NCI-H1694 treated with DMSO at 0.1 percent for 48 hours (cell line): ENCODE results near the gene NPHP3.
"Not testable (repeated sequence)": the region's sequence is repeated elsewhere in the genome, so short reads cannot be mapped to it uniquely, and the experiment has no call there.

Experiments
- DNase-seq: peaks from one replicate; lab custom pipeline; 2025; lab: John Stamatoyannopoulos, UW

NPHP3 gene, protein sequence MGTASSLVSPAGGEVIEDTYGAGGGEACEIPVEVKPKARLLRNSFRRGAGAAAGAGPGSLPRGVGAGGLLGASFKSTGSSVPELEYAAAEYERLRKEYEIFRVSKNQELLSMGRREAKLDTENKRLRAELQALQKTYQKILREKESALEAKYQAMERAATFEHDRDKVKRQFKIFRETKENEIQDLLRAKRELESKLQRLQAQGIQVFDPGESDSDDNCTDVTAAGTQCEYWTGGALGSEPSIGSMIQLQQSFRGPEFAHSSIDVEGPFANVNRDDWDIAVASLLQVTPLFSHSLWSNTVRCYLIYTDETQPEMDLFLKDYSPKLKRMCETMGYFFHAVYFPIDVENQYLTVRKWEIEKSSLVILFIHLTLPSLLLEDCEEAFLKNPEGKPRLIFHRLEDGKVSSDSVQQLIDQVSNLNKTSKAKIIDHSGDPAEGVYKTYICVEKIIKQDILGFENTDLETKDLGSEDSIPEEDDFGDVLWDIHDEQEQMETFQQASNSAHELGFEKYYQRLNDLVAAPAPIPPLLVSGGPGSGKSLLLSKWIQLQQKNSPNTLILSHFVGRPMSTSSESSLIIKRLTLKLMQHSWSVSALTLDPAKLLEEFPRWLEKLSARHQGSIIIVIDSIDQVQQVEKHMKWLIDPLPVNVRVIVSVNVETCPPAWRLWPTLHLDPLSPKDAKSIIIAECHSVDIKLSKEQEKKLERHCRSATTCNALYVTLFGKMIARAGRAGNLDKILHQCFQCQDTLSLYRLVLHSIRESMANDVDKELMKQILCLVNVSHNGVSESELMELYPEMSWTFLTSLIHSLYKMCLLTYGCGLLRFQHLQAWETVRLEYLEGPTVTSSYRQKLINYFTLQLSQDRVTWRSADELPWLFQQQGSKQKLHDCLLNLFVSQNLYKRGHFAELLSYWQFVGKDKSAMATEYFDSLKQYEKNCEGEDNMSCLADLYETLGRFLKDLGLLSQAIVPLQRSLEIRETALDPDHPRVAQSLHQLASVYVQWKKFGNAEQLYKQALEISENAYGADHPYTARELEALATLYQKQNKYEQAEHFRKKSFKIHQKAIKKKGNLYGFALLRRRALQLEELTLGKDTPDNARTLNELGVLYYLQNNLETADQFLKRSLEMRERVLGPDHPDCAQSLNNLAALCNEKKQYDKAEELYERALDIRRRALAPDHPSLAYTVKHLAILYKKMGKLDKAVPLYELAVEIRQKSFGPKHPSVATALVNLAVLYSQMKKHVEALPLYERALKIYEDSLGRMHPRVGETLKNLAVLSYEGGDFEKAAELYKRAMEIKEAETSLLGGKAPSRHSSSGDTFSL (N-terminal part only)

DNA sequence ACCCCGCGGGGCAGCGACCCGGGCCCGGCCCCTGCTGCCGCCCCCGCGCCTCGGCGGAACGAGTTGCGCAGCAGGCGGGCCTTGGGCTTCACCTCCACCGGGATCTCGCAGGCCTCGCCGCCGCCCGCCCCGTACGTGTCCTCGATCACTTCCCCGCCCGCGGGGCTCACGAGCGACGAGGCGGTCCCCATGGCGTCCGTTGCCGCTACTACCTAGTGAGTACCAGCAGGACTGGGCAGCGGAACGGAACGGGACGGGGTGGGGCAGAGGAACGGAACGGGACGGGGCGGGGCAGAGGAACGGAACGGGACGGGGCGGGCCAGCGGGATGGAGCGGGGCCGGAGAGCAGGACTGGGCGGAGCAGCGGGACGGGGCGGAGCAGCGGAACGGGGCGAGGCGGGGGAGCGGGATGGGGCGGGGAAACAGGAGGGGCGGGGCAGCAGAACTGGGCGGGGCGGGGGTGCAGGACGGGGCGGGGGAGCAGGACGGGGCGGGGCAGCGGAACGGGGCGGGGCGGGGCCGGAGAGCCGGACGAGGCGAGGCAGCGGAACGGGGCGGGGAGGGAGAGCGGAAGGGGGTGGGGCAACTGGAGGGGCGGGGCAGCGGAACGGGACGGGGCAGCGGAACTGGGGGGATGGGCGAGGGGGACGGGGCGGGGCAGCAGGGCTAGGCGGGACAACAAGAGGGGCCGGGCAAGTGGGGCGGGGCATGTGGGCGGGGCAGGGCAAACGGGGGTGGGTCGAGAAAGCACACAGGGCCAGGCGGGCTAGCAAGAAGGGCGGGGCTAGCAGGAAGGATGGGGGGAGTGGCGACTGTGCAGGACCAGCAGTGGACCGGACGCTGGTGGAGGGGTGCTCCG, at the start of gene NPHP3:
Gene NPHP3 (minus strand): TSS at position 245 of the 859 bp plus-strand sequence. CDS start 54 bp downstream, at position 191.
- peak; percentile 76 for DNase-seq

DNA sequence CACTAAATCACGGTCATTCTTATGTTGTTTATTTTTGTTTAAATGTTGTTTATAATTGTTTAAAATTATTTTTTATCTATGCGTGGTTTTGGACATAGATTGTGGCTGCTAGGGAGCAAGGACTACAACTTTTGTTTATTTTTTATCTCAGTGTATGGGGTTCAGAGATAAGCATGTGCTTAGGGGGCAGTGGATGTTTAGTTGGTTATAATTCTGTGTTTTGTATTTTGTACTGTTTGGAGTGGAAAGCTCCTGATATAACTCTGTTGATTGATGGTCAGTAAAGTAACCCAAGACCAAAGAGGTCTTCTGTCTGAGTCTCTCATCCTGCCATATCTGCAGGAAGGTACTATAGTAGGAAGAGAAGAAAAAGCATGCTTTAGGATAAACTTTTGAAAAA, 36.5 kb upstream of the NPHP3 start:
- DNase-seq: no peak

DNA sequence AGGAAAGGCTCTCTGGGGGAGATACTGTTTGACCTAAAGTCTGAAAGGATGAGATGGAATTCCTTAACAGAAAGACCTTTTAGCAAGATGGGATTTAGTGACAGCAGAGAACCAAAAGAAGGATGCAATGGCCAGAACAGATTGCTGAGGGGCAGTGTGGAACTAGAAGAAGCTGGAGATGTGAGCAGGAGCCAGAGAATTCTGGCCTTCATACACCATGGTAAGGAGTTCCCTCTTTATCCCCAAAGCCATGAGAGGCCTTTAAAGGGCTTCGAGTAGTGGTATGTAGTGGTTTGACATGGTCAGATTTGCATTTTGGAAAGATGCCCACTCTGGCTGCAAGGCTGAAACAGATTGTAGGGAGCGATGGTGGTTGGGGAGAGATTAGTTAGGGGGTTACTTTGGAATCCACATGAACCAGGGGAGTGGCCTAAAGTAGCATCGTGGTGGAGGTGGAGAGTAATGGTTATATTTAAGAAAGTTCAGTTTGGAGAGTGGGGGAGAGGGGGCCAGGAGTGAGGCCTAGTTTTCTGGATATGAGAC, 34.0 kb upstream of the NPHP3 start:
- no peak for DNase-seq

DNA sequence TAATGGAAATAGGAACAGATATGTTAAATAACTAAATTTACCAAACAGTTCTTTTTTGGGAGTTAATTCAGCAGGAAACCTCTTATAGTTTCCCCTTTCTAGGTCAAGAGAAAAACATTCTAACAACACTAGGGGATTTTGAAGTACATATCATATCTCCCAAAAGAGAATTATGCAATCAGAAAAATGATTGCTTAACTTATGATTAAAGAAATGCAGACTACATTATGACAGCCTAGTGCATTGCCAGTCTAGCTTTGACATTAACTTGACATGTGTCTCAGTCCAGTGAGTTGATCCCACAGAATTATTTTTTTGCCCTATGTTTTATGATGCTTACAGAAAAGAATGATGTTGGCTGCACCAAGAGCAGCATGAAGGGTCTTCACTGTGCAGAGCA, 31.7 kb upstream of the NPHP3 start:
- DNase-seq: no peak

DNA sequence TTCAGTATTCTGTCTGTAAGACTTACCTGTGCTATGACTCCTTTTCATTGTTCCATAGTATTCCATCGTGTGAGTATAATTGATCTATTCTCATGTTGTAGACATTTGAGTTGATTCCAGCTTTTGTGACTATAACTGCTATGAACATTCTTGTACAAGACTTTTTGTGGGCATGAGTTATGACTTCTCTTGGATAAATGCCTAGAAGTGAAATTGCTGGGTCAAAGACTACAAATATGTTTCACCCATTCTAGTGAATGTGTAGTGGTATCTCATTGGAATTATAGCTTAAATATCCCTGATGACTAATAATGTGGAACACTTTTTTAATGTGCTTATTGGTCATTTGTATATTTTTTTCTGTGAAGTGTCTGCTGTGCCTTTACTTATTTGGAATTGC, 27.6 kb upstream of the NPHP3 start:
- DNase-seq: no peak

DNA sequence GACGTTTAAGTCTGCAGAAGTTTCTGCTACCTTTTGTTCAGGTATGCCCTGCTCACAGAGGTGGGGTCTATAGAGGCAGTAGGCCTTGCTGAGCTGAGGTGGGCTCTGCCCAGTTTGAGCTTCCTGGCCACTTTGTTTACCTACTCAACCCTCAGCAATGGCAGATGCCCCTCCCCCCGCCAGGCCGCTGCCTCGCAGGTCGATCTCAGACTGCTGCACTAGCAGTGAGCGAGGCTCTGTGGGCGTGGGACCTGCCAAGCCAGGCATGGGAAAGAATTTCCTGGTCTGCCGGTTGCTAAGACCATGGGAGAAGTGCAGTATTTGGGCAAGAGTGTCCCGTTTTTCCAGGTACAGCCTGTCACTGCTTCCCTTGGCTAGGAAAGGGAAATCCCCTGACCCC, 24.5 kb upstream of the NPHP3 start:
- DNase-seq: not testable (repeated sequence)

DNA sequence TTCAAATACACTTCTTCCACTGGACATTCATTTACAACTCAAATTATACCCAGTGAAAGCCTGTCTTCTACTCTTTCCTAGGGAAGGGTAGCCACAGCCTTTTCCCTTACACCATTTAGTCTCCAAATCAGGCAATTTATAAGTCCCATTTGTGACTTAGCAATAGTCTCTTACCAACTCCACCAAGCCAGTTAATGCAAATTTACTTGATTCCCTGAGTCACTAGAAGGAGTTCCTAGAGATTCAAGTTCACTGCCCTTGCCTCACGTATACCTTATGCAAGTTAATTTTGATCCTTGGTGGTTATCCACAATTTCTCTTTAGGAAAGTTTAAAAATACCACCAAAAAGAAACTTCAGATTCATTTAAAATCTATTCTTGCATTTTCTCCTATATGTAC, 16.1 kb upstream of the NPHP3 start:
- DNase-seq: no peak

DNA sequence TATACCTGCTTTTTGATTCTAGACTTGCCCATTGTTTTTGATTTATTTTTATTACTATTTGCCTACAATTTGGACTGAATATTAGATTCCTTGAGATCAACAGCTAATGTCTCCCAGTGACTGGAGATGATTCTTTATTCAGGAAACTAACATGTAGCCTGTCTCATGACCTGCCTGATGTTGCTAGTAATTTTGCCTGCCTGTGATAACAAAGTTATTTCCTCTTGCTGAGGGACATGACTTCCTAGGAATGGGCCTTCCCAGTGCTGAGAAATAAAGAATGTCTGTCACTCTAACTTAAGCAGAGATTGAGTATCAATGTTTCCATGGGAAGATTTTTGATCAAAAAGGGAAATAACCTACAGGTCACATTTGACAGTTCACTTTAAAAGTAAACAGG, 13.4 kb upstream of the NPHP3 start:
- DNase-seq: no peak

DNA sequence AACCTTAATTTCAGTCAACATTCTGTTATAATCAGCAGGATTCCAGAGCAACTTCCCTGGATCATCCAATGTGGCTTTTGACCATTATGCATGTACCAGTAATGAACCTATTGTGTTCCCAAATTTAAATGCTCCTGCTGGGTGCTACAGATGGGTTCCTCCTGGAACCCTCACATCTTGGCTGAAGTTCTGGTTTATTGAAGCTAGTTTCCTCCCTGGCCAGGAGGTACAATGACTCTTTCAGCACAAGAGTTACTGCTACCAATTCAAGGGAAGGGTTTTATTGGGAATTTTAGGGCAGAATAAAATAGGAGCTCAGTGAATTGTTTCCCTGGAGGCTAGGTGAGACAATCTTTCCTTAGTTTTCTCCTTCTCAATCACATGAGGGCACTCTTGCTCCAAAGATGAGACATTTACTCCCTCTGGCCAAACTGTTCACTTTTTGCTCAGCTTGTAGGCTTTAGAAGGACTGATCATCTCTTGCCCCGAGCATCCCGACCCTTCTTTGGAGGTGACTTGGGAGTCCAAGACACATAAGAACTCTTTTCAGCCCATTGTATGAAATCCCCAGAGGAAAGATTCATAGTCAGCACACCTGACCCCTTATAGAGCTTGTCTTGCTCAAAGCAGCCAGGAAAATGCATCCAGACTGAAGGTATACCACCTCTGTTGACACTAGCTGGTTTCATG, 8.8 kb upstream of the NPHP3 start:
- peak; percentile 62 for DNase-seq

DNA sequence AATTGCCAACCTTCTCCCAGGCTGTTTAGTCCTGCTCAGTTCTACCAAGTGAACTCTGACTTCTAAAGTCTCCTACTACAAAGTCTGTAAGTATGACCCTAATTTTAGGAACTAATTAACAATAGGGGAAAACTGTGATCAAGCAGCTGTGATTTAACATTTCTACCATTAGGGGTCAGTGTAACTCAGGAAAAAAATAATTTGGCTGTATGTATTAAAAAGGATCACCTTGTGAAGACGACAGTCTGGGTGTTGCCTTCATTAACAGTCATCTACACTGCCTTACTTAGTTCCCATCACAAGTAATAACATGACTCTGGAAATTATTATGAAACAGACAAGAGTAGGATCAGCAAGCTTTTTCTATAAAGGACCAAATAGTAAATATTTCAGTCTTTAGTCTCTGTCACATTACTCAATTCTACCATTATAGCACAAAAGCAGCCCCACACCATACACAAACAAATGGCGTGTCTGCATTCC, 4.2 kb upstream of the NPHP3 start:
- peak; percentile 58 for DNase-seq

DNA sequence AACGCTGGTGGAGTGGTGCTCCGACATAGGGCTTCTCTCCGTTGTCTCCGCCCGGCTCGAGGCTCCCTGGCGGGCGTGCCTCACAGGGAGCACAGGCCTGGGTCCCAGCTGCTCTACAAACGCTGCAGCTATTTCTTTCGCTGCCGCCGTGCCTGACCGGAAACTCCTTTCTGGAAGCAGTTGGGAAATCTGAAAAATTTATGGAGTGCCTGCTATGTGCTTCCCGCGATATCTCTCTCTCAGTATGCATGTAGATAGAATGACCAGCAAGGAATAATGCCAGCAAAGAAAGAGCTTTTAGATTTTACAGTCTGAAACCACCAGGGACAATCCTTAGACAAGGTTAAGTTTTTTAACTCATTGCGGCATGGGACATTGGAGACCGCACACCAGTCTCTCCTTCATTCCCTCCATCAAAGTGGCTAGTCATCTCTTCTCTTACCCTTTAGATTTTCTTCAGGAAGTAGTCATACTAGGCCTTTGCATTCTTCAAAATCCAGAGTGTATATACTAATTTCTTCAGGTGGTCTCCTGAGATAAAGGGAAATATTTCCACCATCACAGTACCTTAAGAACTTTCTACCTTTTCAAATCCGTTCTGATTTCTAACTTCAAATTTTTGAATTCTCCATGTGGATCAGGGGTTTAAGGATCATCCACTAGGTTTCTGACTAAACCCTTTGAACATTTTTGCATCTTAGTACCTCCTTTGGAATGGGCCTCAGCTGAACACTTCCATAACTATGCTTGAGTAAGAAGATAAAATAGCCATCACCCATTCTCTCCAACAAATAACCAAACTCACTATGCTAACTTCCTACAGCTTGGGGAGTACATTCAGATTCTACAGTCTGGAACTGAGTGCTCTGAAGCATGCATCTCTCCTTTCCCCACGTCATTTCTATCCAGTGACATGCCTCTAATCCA, 1.1 kb upstream of the NPHP3 start:
- peak; percentile 73 for DNase-seq

DNA sequence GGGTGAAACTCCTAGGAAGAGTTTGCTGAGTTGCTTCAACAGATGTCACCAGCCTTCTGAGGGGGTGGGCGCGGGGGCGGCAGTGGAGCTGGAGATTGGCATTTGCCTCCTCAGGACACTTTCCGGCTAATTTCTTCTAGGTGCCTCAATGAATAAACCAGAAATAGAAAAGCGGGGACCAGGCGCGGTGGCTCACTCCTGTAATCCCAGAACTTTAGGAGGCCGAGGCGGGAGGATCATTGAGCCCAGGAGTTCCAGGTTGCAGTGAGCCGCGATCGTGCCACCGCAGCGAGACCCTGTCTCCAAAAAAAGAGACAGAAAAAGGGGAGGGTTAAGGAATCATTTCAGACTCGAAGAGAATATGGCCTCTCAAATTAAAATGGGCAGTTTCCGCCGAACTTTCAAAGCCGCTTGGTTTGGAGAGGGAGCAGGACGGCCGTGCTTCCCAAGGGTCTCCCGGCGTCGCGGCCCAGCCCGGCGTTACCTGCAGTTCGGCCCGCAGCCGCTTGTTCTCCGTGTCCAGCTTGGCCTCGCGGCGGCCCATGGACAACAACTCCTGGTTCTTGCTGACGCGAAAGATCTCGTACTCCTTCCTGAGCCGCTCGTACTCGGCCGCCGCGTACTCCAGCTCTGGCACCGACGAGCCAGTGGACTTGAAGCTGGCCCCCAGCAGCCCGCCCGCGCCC, 587 bp downstream of the NPHP3 start:
- DNase-seq: peak; percentile 27

DNA sequence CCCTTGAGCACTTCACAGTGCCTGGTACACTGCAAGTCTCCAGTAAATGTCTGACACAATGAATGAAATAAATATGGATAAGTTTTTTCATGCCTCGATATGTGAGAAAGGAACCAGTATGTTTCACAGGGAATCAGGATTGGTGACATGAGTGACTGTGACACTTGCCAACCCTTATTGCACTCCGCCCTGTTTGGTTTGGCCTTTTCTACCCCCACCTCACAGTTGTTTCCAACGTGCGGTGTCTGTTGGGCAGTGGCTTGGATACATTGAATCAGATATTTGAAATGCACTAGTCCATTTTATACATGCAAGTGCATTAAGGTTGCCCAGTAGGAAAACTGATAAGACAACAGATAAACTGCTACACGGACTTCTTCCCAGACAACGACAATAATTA, 2.0 kb downstream of the NPHP3 start:
- DNase-seq: no peak

DNA sequence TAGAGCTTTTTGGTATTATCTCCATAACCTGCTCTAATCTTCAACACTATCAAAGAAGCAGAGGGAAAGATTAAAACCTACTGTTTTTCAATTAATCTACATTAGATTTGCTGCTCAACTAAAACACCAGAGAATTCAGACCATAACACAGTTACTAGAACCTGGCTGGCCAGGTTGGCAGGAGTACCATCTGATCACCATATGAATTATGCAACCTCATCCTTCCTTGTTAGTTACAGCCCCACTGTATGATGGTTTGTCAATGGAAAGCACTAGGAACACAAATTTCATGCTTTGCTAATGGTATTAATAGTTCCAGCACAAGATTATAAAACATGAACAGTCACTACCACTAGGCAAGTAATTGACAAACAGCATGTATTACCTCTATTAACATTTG, 5.8 kb downstream of the NPHP3 start:
- no peak for DNase-seq

DNA sequence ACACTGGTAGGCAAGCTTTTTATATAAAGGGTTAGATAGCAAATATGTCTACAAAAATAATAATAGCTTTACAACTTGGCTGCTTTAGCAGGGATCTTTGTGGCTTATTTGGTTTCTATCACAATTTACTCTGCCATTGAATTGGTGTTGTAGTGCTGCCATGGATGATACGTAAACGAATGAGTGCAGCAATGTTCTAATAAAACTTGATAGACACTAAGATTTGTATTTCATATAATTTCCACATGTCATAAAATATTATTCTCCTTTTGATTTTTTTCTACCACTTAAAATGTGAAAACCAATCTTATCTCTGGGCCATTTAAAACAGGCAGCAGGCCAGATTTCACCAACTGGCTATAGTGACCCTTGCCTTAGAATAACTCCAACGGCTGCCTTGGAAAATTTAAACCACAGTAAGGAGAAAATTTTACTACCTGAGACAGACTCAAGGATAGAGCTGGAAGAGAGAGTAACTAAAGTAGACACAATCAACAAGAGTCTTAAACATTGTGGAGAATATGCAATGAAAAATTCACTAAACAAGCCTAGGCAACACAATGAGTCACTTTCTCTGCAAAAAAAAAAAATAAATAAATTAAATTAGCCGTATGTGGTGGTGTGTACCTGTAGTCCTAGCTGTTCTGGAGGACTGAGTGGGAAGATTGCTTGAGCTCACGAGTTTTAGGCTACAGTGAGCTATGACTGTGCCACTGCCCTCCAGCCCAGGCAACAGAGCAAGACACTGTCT, 8.1 kb downstream of the NPHP3 start:
- DNase-seq: no peak

DNA sequence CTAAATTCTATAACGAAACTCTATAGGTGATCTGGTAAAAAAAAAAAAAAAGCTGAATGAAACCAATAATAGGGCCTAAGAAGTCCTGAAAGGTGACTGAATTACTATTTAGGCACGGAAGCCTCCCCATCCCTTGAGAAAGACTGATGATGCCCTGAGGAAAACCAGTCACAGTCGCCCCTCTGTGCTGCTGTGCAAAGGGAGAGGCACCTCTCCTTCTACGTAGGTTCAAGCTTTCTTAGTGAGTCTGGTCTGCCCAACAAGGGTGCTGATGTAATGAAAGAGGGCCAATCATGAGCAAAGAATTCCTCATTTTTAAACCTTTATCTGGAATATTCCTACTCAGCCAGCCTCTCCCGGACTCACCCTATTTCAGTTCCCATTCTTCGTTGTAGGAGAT, 11.9 kb downstream of the NPHP3 start:
- DNase-seq: no peak

DNA sequence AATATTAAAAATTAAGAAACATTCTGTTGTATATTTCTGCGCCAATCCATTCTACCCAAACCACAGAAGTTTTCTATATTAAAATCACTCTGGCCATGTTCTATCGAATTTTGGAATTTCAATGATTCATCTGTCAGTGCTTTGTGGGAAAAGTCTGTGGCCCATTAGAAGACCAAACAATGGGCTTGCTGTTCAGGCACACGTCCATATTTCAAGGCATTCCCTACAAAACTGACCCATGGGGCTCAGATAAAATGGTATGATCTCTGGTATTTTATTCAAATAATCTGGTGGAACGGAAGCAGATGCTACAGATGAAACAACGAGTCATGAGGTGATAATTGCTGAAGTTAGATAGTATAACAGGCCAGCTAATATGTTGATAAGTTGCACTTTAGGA, 12.4 kb downstream of the NPHP3 start:
- DNase-seq: no peak

DNA sequence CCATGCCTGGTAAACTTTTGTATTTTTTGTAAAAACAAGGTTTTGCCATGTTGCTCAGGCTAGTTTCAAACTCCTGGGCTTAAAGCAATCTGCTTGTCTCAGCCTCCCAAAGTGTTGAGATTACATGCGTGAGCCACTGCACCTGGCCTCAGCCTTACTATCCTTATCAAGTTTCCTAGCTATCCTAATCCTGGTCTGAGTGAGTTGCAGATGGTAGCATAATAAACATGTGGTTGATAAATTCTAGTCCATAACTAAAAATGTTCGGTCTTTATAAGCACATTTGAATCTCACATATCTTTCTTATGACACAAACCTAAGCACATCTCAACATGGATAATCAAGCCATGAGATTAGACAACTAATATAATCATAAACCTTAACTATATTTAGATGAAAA, 18.5 kb downstream of the NPHP3 start:
- no peak for DNase-seq
